Right lobe of liver (tissue), 6 donors: Measurements from ENCODE around the gene TFG. TPM values are rescaled to one million over a fixed set of nuclear protein-coding genes. Genes with fewer than 3 reads are reported as not detected.

Experiments used
- ATAC-seq, 4 donors: fragments of 200-7000 bp; cut with Tn5 transposase; one replicate each; pipeline ENCODE4 v1.9.1; 2020; ENCODE audit warnings: mild to moderate bottlenecking in 4 of 4, moderate library complexity in 4 of 4
- DNase-seq, 3 donors: peaks; one replicate each; pipeline ENCODE4 v3.0.0-alpha.2; 2020
- H3K27ac ChIP-seq, 3 donors: fragments of 200-600 bp; one replicate each; pipeline ENCODE4 v1.8.0; 2022
- H3K27me3 ChIP-seq, 2 donors: fragments of 200-600 bp; one replicate each; pipeline ENCODE4 v1.8.0; 2022
- H3K36me3 ChIP-seq, 4 donors: fragments of 200-600 bp; sonication (generic) in 1 of 4; one replicate each; pipeline versions ENCODE4 v1.5.1 to v1.8.0; 2017 to 2022; ENCODE audit warnings: control low read depth in 1 of 4
- H3K4me1 ChIP-seq, 4 donors: fragments of 200-600 bp; sonication (generic) in 1 of 4; one replicate each; pipeline versions ENCODE4 v1.5.1 to v1.8.0; 2017 to 2022; ENCODE audit warnings: control low read depth in 1 of 4
- H3K4me3 ChIP-seq, 3 donors: fragments of 200-600 bp; one replicate each; pipeline ENCODE4 v1.8.0; 2022
- H3K9me3 ChIP-seq, 4 donors: fragments of 200-600 bp; sonication (generic) in 1 of 4; one replicate each; pipeline versions ENCODE4 v1.5.1 to v1.8.0; 2017 to 2022; ENCODE audit warnings: control low read depth in 1 of 4
- POLR2A ChIP-seq: fragments of 450-650 bp; IDR thresholded peaks from one replicate; pipeline ENCODE4 v1.6.1; 2017; ENCODE audit warnings: antibody characterized with exemption, mild to moderate bottlenecking
- WGBS: methylation state at CpG from one replicate; pipeline ENCODE4 v1.1.6; 2018; ENCODE audit warnings: low coverage, low lambda C conversion rate; ENCODE audit not compliant: insufficient coverage; ENCODE audit errors: missing lambda C conversion rate; 5-methylcytosine and 5-hydroxymethylcytosine counted together
- intact Hi-C, 2 donors: fragments of 100-400 bp; cut with DNase I; formaldehyde crosslinking; loops; one replicate each; pipeline versions ENCODE4 v1.11.2 to v1.14.1; 2022
- total RNA-seq, 6 experiments: library from RNA; depleted of rRNA in 2 of 6; stranded (reverse); fragments of >200 nt in 2 of 6; fragmentation: NEBNext Ultra II Directional in 3 of 6; extraction: Animal tissue kit (Norgen Biotek cat#: 25700) in 3 of 6; gene quantifications; one replicate each; pipeline versions ENCODE4 v1.1.0 to v1.2.4, GENCODE V29; 2016 to 2023
- TF ChIP-seq, protein P1 (sequence below), 4 donors: fragments of 200-600 bp in 3 of 4; fragments of 450-650 bp in 1 of 4; IDR thresholded peaks; one replicate each; pipeline versions ENCODE4 v1.5.1 to v1.8.0; 2016 to 2022; ENCODE audit warnings: antibody characterized with exemption in 4 of 4, mild to moderate bottlenecking in 2 of 4
- donor health status: DM: no; HTN: yes; CAD: no.
- donor health status: DM: no; HTN: no; CAD: no.
- donor health status: DM: no; HTN: no; CAD: no.
- donor health status: DM: no; HTN: yes; CAD: no.
- donor health status: DM: no; HTN: yes; CAD: no.

The TFG gene
- total RNA-seq, 6 experiments from 2014 or later: 54.7 to 91.6 (median 71.5) TPM

DNA sequence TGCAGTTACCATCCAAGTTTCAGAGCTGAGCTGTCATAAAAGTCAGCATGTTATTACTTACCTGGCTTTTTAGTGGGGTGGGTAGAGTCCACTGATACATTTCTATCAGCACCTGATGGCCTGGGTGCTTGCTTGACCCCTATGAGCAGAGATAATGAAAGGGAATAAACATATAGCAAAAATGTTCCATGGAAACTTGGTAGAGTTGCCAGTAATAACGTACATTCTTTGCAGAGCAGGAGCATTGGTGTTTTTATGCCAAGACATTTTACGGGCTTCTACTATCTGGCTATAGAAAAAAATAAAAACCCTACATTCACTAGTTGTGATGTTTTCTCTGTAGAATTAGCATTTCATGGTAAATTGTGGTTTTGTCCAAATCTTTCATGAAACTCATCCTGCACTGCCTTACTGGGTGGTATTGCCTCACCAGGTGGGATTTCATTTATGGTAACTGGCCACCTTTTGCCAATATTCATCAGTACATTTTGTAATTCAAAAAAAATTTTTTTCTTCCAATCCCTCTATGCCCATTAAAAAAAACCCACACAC is 70.9 kb downstream of the TFG start:
- Histone ChIP-seq H3K9me3 (no peaks in the 10 kb centered on the region), H3K27ac (no peak overlapping the region), H3K36me3 (no peaks in the 10 kb centered on the region), H3K4me3 (no peak overlapping the region), H3K4me1 (no peaks in the 10 kb centered on the region), H3K27me3 (no peaks in the 10 kb centered on the region)
- intact Hi-C loops: no loop called here
- 94% methylated on average over 2 of the region's 2 CpGs for WGBS
- ATAC-seq (no peak), DNase-seq (no peak)
- no peak for TF ChIP-seq POLR2A
- TF ChIP-seq, protein P1, sequence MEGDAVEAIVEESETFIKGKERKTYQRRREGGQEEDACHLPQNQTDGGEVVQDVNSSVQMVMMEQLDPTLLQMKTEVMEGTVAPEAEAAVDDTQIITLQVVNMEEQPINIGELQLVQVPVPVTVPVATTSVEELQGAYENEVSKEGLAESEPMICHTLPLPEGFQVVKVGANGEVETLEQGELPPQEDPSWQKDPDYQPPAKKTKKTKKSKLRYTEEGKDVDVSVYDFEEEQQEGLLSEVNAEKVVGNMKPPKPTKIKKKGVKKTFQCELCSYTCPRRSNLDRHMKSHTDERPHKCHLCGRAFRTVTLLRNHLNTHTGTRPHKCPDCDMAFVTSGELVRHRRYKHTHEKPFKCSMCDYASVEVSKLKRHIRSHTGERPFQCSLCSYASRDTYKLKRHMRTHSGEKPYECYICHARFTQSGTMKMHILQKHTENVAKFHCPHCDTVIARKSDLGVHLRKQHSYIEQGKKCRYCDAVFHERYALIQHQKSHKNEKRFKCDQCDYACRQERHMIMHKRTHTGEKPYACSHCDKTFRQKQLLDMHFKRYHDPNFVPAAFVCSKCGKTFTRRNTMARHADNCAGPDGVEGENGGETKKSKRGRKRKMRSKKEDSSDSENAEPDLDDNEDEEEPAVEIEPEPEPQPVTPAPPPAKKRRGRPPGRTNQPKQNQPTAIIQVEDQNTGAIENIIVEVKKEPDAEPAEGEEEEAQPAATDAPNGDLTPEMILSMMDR (IDR thresholded peaks at IDR 0.05): no peak

DNA sequence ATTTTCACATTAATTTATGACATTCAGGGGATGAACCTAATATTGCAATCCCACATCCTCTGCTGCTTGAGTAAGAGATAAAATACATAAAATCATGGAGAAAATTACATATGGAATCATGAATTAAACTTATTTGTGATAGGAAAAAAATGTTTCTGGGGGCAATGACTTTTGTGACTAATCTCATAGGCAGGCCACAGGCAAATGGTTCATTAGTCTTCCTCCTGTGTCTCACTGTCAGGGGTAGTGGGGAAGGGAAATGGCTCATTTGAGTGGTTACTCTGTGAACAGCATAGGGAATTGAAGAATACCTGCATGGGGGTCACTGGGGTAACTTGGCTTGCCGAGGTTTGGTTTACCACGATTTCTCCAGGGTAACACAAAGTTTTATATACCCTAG is 72.0 kb downstream of the TFG start:
- Histone ChIP-seq H3K27me3 (no peaks in the 10 kb centered on the region), H3K4me1 (no peaks in the 10 kb centered on the region), H3K36me3 (no peaks in the 10 kb centered on the region), H3K27ac (no peak overlapping the region), H3K9me3 (no peaks in the 10 kb centered on the region), H3K4me3 (no peak overlapping the region)
- DNase-seq (no peak), ATAC-seq (no peak)
- no peak for TF ChIP-seq POLR2A
- TF ChIP-seq, protein P1 (IDR thresholded peaks at IDR 0.05): no peak
- intact Hi-C loops: no loop called here
- 81% methylated on average over 2 of the region's 2 CpGs for WGBS

GRCh38 chr3:100782348-100782747 is 73.1 kb downstream of the TFG start:
- no peak overlapping the region for H3K27ac ChIP-seq
- ATAC-seq: no peak
- no peaks in the 10 kb centered on the region for H3K36me3 ChIP-seq
- no peaks in the 10 kb centered on the region for H3K4me1 ChIP-seq
- DNase-seq: no peak
- no peaks in the 10 kb centered on the region for H3K27me3 ChIP-seq
- intact Hi-C loops: no loop called here
- no peaks in the 10 kb centered on the region for H3K9me3 ChIP-seq
- H3K4me3 ChIP-seq: no peak overlapping the region
- TF ChIP-seq POLR2A: no peak
- TF ChIP-seq, protein P1 (IDR thresholded peaks at IDR 0.05): no peak
- WGBS: 71% methylated on average over 1 of the region's 2 CpGs

- ATAC-seq: no peak
- TF ChIP-seq, protein P1 (IDR thresholded peaks at IDR 0.05): no peak
- no peak for TF ChIP-seq POLR2A
- no peak for DNase-seq
- H3K9me3 ChIP-seq: no peaks in the 10 kb centered on the region
- no peak overlapping the region for H3K27ac ChIP-seq
- no peak overlapping the region for H3K4me3 ChIP-seq
- WGBS: 57% methylated on average over 3 of the region's 3 CpGs
- no peaks in the 10 kb centered on the region for H3K27me3 ChIP-seq
- intact Hi-C loops: no loop called here
- H3K36me3 ChIP-seq: no peaks in the 10 kb centered on the region
- H3K4me1 ChIP-seq: no peaks in the 10 kb centered on the region
Observed at GRCh38 chr3:100782906-100783305, 73.6 kb downstream of the TFG start.

DNA sequence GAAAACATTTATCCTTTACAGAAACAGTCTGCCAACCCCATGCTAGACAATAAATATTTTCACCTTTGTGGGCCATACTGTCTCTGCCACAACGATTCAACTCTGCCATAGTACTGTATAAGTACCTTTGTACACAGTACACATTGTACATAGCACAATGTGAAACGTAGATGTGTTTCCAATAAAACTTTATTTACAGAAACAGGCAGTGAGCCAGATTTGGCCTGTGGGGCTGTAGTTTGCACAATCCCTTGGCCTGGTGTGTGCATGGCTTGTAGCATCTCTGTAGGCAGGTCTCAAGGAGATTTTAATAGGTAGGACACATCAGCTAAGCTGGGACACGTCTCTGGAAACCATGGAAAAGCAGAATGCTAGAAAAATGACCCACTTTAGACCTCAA is 74.3 kb downstream of the TFG start:
- Histone ChIP-seq H3K27me3 (no peaks in the 10 kb centered on the region), H3K36me3 (no peaks in the 10 kb centered on the region), H3K4me1 (no peaks in the 10 kb centered on the region), H3K4me3 (no peak overlapping the region), H3K9me3 (no peaks in the 10 kb centered on the region), H3K27ac (no peak overlapping the region)
- WGBS: 63% methylated on average over 3 of the region's 3 CpGs
- intact Hi-C loops: no loop called here
- no peak for DNase-seq
- no peak for TF ChIP-seq POLR2A
- TF ChIP-seq, protein P1 (IDR thresholded peaks at IDR 0.05): no peak
- ATAC-seq: no peak
